Stimulated activated CD8-positive, alpha-beta memory T cell treated with anti-CD3 and anti-CD28 coated beads, Interleukin-7, amount 100 ng/mL, for 24 hours (primary cell): Measurements from ENCODE around the gene ACADVL.

ENCODE experiments used
- DNase-seq: peaks from one replicate; pipeline ENCODE4 v3.0.0-alpha.2; 2020; ENCODE audit warnings: low read depth

ACADVL gene

GRCh38 chr17:7191571-7192270, 28.0 kb upstream of the ACADVL start:
- no peak for DNase-seq

- DNase-seq, result no peak
Observed at GRCh38 chr17:7192271-7192937, 27.3 kb upstream of the ACADVL start.

GRCh38 chr17:7195971-7196370, 23.8 kb upstream of the ACADVL start:
- DNase-seq, result no peak

GRCh38 chr17:7196651-7197401, 22.9 kb upstream of the ACADVL start:
- DNase-seq, result no peak

GRCh38 chr17:7203391-7203790, 16.3 kb upstream of the ACADVL start:
- DNase-seq, result no peak

- DNase-seq, result no peak
Observed at GRCh38 chr17:7204336-7204735, 15.4 kb upstream of the ACADVL start.

- peak; percentile 82 for DNase-seq
Observed at GRCh38 chr17:7204828-7205461, 14.8 kb upstream of the ACADVL start.

GRCh38 chr17:7205561-7205960, 14.2 kb upstream of the ACADVL start:
- no peak for DNase-seq

GRCh38 chr17:7207120-7208001, 12.4 kb upstream of the ACADVL start:
- no peak for DNase-seq

- no peak for DNase-seq
Observed at GRCh38 chr17:7208027-7208571, 11.6 kb upstream of the ACADVL start.

- no peak for DNase-seq
Observed at GRCh38 chr17:7208754-7209460, 10.8 kb upstream of the ACADVL start.

- DNase-seq, result no peak
Observed at GRCh38 chr17:7211491-7212273, 8.1 kb upstream of the ACADVL start.

GRCh38 chr17:7213895-7214299, 5.8 kb upstream of the ACADVL start:
- DNase-seq, result peak; percentile 28

GRCh38 chr17:7214300-7215135, 5.2 kb upstream of the ACADVL start:
- peak; percentile 100 for DNase-seq

GRCh38 chr17:7215136-7215638, 4.6 kb upstream of the ACADVL start:
- DNase-seq, result no peak

GRCh38 chr17:7215652-7216180, 4.0 kb upstream of the ACADVL start:
- no peak for DNase-seq

GRCh38 chr17:7216242-7217112, 3.3 kb upstream of the ACADVL start:
- no peak for DNase-seq
